HG02938 (cell line): ENCODE results near the gene IL17REL.

ENCODE experiments used
- ATAC-seq: cut with Tn5 transposase; IDR thresholded peaks from one replicate; pipeline ENCODE4 v1.9.1; 2021; ENCODE audit warnings: mild to moderate bottlenecking, moderate library complexity; ENCODE audit not compliant: unreplicated experiment

Gene IL17REL

DNA sequence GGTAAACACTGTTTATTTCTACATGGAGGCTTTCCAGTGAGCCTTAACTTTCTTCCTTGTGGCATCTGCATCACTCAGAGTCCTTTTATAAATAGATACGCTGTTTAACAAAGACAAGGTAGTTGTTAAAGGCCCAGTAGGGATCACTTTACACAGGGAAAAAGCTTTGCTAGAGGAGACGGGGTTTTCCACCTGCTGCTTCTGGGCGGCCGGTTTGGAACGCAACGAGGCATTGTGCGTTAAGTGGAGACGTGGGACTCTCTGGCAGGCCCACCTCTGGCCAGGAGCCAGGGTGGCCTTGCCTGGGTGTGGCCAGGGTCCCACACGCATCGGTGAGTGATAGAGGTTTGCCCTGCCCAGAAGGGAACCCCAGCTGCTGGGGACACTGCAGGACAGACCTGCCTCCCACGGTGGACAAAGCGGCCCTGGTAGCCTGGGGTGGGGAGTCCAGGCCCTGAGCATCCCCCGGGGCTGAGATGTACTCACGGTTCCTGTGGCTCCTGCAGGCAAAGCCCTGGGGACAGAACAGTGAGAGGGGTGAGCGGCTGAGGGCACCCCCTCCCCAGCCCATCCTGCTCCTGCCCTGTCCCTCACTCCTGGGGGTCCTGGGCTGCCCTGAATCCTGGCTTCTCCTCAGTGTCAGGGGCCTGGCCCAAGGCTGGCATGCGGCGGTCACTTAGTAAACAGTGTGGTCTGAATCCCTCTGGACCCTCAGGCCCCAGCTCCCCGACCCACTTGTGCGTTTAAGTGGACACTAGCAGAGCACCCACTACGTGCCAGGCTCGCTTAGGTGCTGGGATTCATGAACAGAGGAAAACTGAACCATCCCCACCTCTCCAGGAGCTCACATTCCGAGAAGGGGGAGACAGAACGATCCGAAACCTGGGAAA is 4.2 kb downstream of the IL17REL start:
- no peak for ATAC-seq

- no peak for ATAC-seq
Observed at GRCh38 chr22:50007057-50007511, 5.5 kb downstream of the IL17REL start.

GRCh38 chr22:50004918-50005317 is 7.6 kb downstream of the IL17REL start:
- ATAC-seq = no peak

GRCh38 chr22:50002791-50003190 is 9.8 kb downstream of the IL17REL start:
- no peak for ATAC-seq

DNA sequence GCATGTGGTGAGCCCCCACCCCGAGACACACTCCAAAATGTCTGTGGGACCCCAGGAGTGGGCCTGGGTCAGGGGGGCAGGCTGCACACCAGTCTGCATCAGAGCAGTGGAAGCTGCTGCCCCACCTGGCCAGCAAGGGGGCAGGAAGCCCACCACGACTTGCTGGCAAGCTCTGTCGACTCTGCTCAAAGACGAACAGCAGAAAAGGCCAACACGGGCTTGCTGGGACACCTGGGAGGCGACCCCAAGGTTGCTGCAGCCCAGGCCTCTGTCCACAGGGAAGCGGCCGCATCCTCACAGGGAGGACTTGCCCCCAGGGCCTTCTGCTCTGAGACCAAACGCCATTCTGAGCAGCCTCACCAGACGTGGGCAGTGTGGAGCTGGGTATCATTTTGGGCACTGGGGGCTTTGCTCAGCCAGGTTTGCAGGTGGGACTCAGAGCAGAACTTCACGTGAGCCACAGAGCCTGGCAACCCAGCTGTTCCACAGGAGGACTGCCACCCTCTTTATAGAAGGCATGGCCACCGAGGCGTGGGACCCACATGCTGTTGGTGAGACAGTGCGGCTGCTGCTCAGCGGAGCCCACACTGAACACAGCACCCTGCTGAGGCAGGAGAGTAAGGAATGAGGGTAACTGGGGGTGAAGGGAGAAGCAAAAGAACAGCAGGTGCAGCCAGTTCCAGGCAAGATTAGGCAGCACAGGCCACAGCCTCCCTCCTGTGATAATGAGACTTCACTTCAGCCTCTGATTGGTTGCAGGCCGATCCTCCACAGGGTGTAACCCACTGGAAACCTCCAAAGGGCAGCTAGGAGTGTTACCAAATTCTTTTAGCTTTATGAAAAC is 11.0 kb downstream of the IL17REL start:
- ATAC-seq = no peak

- ATAC-seq = no peak
Observed at GRCh38 chr22:50000587-50001387, 11.8 kb downstream of the IL17REL start.

DNA sequence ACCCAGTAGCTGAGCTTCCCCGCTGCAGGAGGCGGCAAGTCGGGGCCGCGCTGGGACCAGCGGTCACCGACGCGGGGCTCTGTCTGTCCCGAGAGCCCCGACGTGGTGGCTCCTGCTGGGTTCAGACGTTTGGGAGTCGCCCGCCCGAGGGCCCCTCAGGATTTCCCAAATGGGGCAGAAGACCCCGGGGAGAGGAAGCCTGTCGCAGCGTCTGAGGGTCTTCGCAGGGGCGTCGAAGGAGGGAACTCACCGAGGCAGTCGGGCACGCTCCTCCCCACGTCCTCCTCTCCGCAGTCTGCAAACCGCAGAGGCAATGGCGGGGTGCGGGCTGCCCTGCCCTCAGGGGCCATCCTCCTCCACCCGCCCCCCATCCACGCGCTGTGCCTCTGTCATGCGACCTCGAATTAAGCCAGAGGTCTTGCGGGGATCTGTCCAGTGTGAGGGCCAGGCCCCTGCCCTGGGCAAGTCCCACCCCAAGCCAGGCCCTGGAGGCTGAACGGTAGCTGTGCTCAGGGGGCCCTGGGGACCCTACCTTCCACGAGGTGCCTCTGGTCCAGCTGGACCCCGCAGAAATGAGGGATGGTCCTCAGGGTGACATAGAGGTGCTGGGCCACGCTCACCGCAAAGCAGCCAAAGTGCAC is 12.5 kb downstream of the IL17REL start:
- no peak for ATAC-seq

DNA sequence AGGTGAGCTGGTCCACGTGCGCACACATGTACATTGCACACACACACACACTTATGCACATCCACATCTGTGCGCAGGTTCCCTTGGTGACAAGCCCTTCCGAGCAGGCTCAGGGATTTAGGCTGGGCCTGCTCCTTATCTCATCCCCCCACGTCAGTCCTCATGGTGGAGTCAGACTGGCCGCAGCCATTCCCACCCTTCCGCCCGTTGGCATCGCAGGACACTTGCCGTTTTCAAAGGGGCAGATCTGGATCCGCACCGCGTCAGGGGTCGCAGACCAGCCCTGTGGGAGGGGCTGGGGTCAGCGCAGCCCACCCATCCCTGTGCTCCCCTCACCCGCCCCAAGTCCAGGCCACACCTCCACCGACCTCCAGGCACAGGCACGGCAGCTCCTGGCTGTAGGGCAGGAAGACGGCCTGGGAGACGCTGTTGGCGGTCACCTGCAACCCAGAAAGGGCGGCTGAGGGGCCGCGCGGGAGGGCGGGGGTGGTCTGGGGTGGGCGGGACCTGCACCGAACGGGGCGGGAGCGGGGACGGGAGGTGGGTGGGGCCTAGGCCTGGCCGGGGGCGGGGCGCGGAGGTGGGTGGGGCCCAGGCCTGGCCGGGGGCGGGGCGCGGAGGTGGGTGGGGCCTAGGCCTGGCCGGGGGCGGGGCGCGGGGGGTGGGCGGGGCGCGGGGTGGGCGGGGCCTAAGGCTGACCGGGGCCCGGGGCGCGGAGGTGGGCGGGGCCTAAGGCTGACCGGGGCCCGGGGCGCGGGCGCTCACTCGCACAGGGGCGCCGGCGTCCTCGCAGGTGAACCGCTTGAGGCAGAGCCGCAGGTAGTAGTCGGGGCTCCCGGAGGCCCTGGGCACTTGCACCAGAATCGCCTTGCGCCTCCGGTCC is 13.3 kb downstream of the IL17REL start:
- no peak for ATAC-seq

GRCh38 chr22:49998718-49999062 is 13.9 kb downstream of the IL17REL start:
- no peak for ATAC-seq

GRCh38 chr22:49997932-49998717 is 14.4 kb downstream of the IL17REL start:
- ATAC-seq = no peak

DNA sequence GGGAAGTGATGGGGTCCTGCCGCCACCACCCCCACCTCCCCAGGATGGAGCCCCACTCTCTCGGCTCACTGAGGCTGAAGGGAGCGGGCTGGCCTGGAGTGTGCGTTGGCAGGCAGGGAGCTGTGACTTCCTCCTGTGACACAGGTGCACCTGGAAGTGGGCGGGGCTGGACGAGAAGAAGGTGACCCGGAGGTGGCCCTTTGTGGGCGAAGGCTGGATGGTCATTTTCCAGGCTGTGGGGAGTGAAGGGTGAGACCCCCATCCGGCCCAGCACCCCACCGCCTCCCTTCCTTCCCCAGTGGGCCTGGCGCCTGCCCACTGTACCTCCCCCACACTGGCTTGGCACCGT is 15.3 kb downstream of the IL17REL start:
- ATAC-seq = no peak

DNA sequence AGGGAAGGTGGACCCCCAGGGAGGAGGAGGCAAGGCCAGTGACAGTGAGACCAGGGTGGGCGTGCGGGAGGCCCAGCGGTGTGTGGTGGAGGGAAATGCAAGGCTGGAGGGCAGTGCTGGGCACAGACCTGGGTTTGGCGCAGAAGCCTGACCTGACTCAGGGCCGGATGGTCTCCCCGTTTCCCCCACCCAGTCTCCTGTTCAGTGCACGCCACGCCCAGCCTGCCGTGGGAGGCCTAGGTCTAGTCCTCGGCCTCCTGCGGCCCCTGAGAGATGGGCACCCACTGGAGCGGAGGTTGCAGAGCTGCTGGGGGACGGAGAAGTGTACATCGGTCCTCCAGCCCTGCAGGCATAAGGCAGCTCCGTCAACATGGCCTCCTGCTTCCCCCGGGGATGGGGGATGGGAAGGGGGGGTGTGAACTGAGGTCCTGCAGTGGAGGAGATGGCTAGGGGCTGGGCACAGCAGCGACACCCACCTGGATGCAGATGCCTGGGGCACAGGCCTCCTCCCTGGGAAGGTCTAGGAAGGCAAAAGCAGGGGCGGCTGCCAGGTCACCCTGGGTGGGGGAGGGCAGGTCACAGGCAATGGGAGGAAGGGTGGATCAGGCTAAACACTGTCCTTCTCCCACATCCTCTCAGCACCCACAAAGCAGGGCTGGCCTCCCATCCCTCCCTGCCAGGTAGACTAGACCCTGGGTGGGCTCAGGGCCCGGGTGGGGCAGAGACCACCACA is 15.9 kb downstream of the IL17REL start:
- ATAC-seq = no peak

DNA sequence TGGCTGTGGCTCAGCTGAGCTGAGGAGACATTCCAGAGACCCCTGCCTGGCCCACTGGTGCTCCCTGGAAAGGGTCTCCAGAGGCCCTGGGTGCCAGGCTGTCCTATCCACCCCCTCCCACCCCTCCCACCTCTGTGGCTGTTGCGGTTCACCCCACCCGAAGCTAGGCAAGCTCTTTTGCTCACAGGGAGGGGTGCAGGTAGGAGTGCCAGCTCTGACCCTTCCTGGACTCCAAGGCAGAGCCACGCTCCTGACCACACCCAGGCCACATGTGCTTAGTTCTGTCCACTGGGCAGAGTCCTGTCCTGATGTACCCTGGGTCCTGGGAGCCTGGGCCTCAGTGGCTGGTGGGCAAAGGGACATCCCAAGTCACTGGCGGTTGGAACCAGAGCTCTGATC is 16.4 kb downstream of the IL17REL start:
- no peak for ATAC-seq

DNA sequence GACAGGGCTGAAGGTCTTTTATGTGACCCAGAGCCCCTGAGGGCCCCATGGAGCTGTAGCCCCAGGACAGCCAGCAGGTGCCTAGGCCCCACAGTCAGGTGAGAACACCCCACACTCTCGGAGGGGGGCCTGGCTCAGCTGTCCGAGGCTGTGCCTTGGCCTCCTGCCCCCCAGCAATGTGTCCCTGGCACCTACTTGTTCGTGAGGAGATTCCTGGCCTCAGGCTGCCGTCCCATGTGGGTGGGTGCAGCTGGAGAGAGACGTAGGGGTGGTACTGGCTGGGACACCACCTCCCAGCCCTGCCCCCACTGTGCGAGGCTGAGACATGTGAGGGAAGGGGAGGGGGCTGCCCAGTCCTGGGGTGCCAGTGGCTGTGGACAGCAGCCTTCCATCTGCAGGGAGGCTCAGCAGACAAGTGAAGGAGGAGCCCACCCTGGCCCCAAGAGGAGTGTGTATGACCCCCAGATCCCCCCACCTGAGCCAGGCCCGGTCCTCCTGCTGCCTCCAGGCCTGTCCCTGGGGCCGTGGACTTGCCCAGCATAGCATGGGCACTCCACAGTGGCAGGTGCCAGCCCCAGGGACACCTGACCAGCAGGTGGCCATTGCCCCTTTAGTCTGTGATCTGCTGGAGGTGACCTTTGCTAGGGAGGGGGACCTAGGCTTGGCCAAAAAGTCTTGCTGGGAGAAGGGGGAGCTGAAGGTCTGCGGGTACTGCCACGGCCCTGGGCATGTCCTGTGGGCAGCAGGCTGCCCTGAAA is 17.0 kb downstream of the IL17REL start:
- ATAC-seq = no peak

- no peak for ATAC-seq
Observed at GRCh38 chr22:49995041-49995360, 17.6 kb downstream of the IL17REL start.

DNA sequence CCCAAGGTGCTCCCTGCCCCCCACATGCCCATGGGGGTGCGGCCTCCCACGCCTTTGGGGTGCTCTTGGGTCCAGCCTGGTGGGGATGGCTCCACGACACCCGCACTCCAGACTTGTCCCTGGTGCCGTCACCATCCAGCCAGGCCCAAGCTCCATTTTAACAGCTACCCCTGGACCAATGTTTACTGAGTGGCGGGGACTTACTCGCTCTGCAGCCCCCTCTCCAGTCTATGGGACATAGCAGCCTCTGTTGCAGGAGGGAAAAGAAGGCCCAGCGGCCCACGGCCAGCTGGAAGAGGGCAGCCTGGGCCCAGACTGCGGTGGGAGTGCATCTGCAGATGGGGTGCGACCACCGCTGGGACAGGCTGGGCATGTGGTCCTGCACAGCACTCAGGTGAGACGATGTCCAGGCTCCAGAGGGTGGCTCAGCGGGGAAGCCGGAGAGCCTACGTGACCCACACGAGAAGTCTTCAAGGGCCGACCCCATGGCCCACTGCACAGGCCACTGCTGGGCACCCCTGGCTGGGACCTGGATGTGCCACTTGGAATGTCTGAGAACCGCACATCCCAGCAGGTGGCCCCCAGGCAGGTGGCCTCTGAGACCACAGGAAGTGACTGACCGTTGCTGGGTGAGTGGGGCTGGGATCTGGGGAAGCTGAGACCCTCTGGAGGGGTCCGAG is 18.1 kb downstream of the IL17REL start:
- no peak for ATAC-seq

DNA sequence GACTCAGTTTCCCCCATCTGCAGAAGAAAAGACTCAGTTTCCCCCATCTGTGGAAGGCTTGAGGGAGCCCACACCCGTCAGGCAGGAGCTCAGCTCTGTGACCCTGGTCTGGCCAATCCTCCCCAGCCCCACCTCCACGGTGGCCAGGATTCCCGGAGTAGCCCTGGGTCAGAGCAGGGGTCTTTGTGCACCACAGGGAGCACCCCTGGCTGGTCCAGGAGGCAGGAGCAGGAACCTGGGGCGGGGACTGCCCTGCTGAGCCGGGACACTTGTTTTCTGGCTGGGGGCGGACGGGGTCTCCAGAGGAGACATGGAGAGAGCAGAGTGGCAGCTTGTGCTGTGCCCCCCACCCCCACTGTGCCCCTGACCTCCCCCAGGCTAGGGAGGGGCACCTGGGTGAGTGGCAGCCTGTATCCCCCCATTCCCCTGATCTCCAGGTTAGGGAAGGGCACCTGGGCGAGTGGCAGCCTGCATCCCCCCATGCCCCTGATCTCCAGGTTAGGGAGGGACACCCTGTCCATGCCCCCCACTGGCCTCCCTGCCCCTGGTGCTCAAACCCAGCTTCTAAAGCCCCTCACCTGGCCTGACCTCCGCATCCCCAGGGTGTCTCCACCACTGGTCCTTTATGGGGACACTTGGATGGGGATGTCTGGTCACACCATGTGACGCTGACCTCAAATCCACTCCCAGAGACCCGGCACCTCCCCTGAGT is 18.8 kb downstream of the IL17REL start:
- no peak for ATAC-seq
